Smooth muscle cell (in vitro differentiated cells): Measurements from ENCODE around the gene TOPAZ1. TPM values are rescaled to one million over a fixed set of nuclear protein-coding genes. Genes with fewer than 3 reads are reported as not detected.

Source experiments
- DNase-seq: peaks from one replicate; lab custom pipeline; 2025; ENCODE audit not compliant: unreplicated experiment; lab: John Stamatoyannopoulos, UW
- H2AFZ ChIP-seq: fragments of 200-600 bp; sonication (generic); 2 replicates; pipeline ENCODE4 v1.6.0; 2016; ENCODE audit warnings: antibody characterized with exemption, low read depth, mild to moderate bottlenecking
- H3F3A ChIP-seq: fragments of 200-600 bp; sonication (generic); 2 replicates; pipeline ENCODE4 v1.6.0; 2017; ENCODE audit warnings: antibody characterized with exemption, low read depth
- H3K27ac ChIP-seq: fragments of 200-600 bp; sonication (generic); 2 replicates; pipeline ENCODE4 v1.5.1; 2016; ENCODE audit warnings: low read depth, mild to moderate bottlenecking
- H3K27me3 ChIP-seq: fragments of 200-600 bp; sonication (generic); 2 replicates; pipeline ENCODE4 v1.6.1; 2016; ENCODE audit warnings: low read depth, mild to moderate bottlenecking
- H3K36me3 ChIP-seq: fragments of 200-600 bp; sonication (generic); 2 replicates; pipeline ENCODE4 v1.5.1; 2016; ENCODE audit warnings: low read depth
- H3K4me1 ChIP-seq: fragments of 200-600 bp; sonication (generic); 2 replicates; pipeline ENCODE4 v1.5.1; 2016; ENCODE audit warnings: low read depth
- H3K4me2 ChIP-seq: fragments of 200-600 bp; sonication (generic); 2 replicates; pipeline ENCODE4 v1.6.0; 2016; ENCODE audit warnings: mild to moderate bottlenecking
- H3K4me3 ChIP-seq: fragments of 200-600 bp; sonication (generic); 2 replicates; pipeline ENCODE4 v1.5.1; 2016; ENCODE audit warnings: mild to moderate bottlenecking
- H3K79me2 ChIP-seq: fragments of 200-600 bp; sonication (generic); 2 replicates; pipeline ENCODE4 v1.6.0; 2016; ENCODE audit warnings: low read depth, mild to moderate bottlenecking
- H3K9ac ChIP-seq: fragments of 200-600 bp; sonication (generic); 2 replicates; pipeline ENCODE4 v1.6.0; 2016; ENCODE audit warnings: low read depth
- H3K9me3 ChIP-seq: fragments of 200-600 bp; sonication (generic); replicated peaks from 2 replicates; pipeline ENCODE4 v1.5.1; 2016; ENCODE audit warnings: low read depth
- H4K20me1 ChIP-seq: fragments of 200-600 bp; sonication (generic); 2 replicates; pipeline ENCODE4 v1.6.0; 2016; ENCODE audit warnings: low read depth
- CTCF ChIP-seq: fragments of 200-600 bp; sonication (generic); IDR thresholded peaks from 2 replicates; pipeline ENCODE4 v1.5.1; 2017; ENCODE audit warnings: borderline replicate concordance, mild to moderate bottlenecking, antibody characterized with exemption; ENCODE audit not compliant: insufficient read depth, poor library complexity, severe bottlenecking
- WGBS: methylation state at CpG from one replicate; pipeline ENCODE4 v1.1.7; 2016; ENCODE audit warnings: low lambda C conversion rate; 5-methylcytosine and 5-hydroxymethylcytosine counted together
- polyA plus RNA-seq: library from polyadenylated mRNA; unstranded; fragments of >200 nt; fragmentation: Nextera tagmentation; extraction: Ambion mirVana; gene quantifications from 2 replicates; pipeline ENCODE4 v1.2.1, GENCODE V29; 2016
- total RNA-seq: library from RNA; depleted of rRNA; stranded (reverse); fragments of >200 nt; gene quantifications from 2 replicates; pipeline ENCODE4 v1.2.3, GENCODE V29; 2014

TOPAZ1 gene
- total and polyA plus RNA-seq, 2 experiments from 2014 or later = not detected

GRCh38 chr3:44348993-44349392 is 107.3 kb downstream of the TOPAZ1 start:
- WGBS = 46% methylated on average over 6 of the region's 6 CpGs
- DNase-seq = no peak

DNA sequence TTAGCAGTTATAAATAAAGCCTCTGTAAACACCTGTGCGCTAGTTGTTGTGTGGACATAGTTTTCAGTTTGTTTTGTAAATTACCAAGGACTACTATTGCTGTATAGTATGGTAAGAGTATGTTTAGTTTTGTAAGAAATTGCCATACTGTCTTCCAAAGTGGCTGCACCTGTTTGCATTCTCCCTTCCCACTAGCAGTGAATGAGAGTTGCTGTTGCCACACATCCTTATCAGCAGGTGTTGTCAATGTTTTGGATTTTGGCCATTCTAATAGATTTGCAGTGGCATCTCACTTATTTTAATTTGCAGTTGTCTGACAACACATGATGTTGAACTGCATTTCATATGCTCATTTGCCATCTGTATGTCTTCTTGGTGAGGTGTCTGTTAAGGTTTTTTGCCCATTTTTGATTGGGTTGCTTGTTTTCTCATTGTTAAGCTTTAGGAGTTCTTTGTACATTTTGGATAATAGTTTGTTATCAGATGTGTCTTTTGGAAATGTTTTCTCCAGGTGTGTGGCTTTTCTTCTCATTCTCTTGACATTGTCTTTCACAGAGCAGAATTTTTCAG is 111.8 kb downstream of the TOPAZ1 start:
- Histone ChIP-seq H3K4me1 (peaks cover 7% of the 10 kb centered on the region), H3K9ac (no peak overlapping the region), H4K20me1 (peaks cover 70% of the 10 kb centered on the region), H3K79me2 (peaks cover 4% of the 10 kb centered on the region), H3K36me3 (no peaks in the 10 kb centered on the region), H3K27ac (no peak overlapping the region), H3K27me3 (no peaks in the 10 kb centered on the region), H3K4me2 (no peak overlapping the region), H3F3A (peaks cover 4% of the 10 kb centered on the region), H2AFZ (no peak overlapping the region), H3K4me3 (no peak overlapping the region), H3K9me3 (no peaks in the 10 kb centered on the region)
- 97% methylated on average over 1 of the region's 1 CpG for WGBS
- no peak for TF ChIP-seq CTCF
- no peak for DNase-seq

More at GRCh38 chr3:44348993-44349392, 107.3 kb downstream of the TOPAZ1 start:
- H4K20me1 ChIP-seq = peaks cover 34% of the 10 kb centered on the region
- TF ChIP-seq CTCF = no peak
- H3F3A ChIP-seq = no peaks in the 10 kb centered on the region
- no peak overlapping the region for H3K9ac ChIP-seq
- H2AFZ ChIP-seq = no peak overlapping the region
- peaks cover 8% of the 10 kb centered on the region for H3K79me2 ChIP-seq
- H3K4me1 ChIP-seq = no peaks in the 10 kb centered on the region
- H3K9me3 ChIP-seq = no peaks in the 10 kb centered on the region
- H3K36me3 ChIP-seq = no peaks in the 10 kb centered on the region
- H3K27me3 ChIP-seq = no peaks in the 10 kb centered on the region
- no peak overlapping the region for H3K27ac ChIP-seq
- H3K4me3 ChIP-seq = no peak overlapping the region
- H3K4me2 ChIP-seq = no peak overlapping the region

DNA sequence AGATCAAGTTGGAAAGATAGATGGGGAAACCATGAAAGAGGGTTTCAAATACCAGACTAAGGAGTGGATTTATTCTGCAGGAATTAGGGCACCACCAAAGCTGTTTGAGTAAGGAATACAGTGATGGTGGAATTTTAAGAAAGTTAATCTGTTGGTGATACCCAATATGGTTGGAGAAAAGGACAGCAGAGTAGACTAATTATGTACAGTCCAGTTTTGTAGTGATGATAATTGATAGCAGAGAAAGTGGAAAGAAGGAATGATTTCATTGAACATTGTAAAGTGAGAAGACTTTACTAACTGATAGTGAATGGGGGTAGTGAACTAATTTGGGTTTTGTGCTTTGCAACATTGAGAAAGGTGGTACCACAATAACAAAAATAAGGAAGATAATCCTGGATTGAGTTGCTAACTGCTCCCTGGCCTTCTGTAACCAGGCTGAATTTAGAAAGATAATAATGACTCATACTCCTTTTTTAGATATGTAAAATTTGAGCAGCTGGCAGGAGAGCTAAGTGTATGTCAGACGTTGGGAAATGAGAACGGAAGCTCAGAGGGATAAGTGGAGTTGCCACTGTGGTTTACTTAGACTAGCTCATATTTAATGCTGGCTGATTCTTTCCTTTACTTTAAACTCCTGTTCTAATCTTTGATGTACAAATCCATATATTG is 113.8 kb downstream of the TOPAZ1 start:
- H3F3A ChIP-seq = peaks cover 4% of the 10 kb centered on the region
- H4K20me1 ChIP-seq = peaks cover 57% of the 10 kb centered on the region
- peak overlapping the region; percentile 41 for H3K4me2 ChIP-seq
- H3K79me2 ChIP-seq = no peaks in the 10 kb centered on the region
- WGBS = 6% methylated on average over 2 of the region's 2 CpGs
- H3K27me3 ChIP-seq = no peaks in the 10 kb centered on the region
- no peak overlapping the region for H3K9ac ChIP-seq
- no peak for DNase-seq
- peaks cover 19% of the 10 kb centered on the region for H3K4me1 ChIP-seq
- no peak overlapping the region for H2AFZ ChIP-seq
- no peak for TF ChIP-seq CTCF
- H3K27ac ChIP-seq = peak overlapping the region; percentile 59
- no peaks in the 10 kb centered on the region for H3K36me3 ChIP-seq
- H3K9me3 ChIP-seq = no peaks in the 10 kb centered on the region
- no peak overlapping the region for H3K4me3 ChIP-seq
